Motor neuron (in vitro differentiated cells): Measurements from ENCODE around the gene CCBE1. TPM values are rescaled to one million over a fixed set of nuclear protein-coding genes. Genes with fewer than 3 reads are reported as not detected.

Source experiments
- ATAC-seq, 8 experiments: fragments of 200-7000 bp; cut with Tn5 transposase; replicated peaks in 6 of 8; 2 replicates each; pipeline ENCODE4 v1.8.0; 2021; ENCODE audit warnings: mild to moderate bottlenecking in 8 of 8, moderate library complexity in 8 of 8
- H3K27ac ChIP-seq, 2 donors: fragments of 250-450 bp; sonication (Bioruptor Pico); 2 replicates each; pipeline ENCODE4 v1.9.0; 2021; ENCODE audit warnings: antibody characterized with exemption in 2 of 2, mild to moderate bottlenecking in 2 of 2, moderate library complexity in 1 of 2
- H3K4me1 ChIP-seq, 2 donors: fragments of 250-450 bp; sonication (Bioruptor Pico); replicated peaks in 1 of 2; 2 replicates each; pipeline ENCODE4 v1.6.1; 2021; ENCODE audit warnings: antibody characterized with exemption in 2 of 2, mild to moderate bottlenecking in 2 of 2, moderate library complexity in 1 of 2
- H3K4me3 ChIP-seq, 5 donors: fragments of 250-450 bp; sonication (Bioruptor Pico); 2 replicates each; pipeline ENCODE4 v1.9.0; 2021; ENCODE audit warnings: antibody characterized with exemption in 5 of 5, mild to moderate bottlenecking in 5 of 5, moderate library complexity in 4 of 5
- WGBS, 10 experiments: fragments of 450-650 bp; shearing (Covaris generic); methylation state at CpG; one replicate each; pipeline ENCODE4 v1.0.0; 2022; 5-methylcytosine and 5-hydroxymethylcytosine counted together
- in situ Hi-C, 9 experiments: fragments of 400-800 bp; cut with MboI; loops; one replicate each; pipeline ENCODE4 v1.15.0; 2021; ENCODE audit warnings: low sequenced_read_pairs in 9 of 9, low pct_unique_long_range_greater_than_20kb in 2 of 9; ENCODE audit not compliant: unreplicated experiment in 9 of 9
- total RNA-seq, 8 experiments: library from RNA; unstranded; fragments of 300-600 nt; gene quantifications; 2 replicates each; pipeline versions ENCODE4 v1.2.3 to v1.2.4, GENCODE V29; 2022

Gene CCBE1
- total RNA-seq, 8 experiments from 2014 or later: 0.04 to 5.5 (median 1.1) TPM

GRCh38 chr18:59414111-59414653 is 283.0 kb downstream of the CCBE1 start:
- no peak for ATAC-seq

GRCh38 chr18:59402432-59403090 is 294.7 kb downstream of the CCBE1 start:
- Histone ChIP-seq H3K27ac (no peak overlapping the region), H3K4me3 (no peak overlapping the region), H3K4me1 (no peaks in the 10 kb centered on the region)
- ATAC-seq: peak; percentile 96 to 100 (median 100)
- in situ Hi-C loops: no loop called here
- WGBS, 10 experiments: 0 to 93% (median 33%) methylated on average over 2 to 8 of the region's 13 CpGs; no CpG with 5 or more reads in 2 of the 10 experiments

More at GRCh38 chr18:59414111-59414653, 283.0 kb downstream of the CCBE1 start:
- no peaks in the 10 kb centered on the region for H3K4me1 ChIP-seq
- H3K27ac ChIP-seq: no peak overlapping the region
- WGBS, 10 experiments: 47 to 100% (median 85%) methylated on average over 1 to 8 of the region's 8 CpGs
- in situ Hi-C loops: no loop called here
- H3K4me3 ChIP-seq: no peak overlapping the region

GRCh38 chr18:59400407-59400806 is 296.8 kb downstream of the CCBE1 start:
- in situ Hi-C loops: no loop called here
- 50 to 100% (median 88%) methylated on average over 1 to 6 of the region's 6 CpGs; no CpG with 5 or more reads in 2 of the 10 experiments for WGBS, 10 experiments
- no peak for ATAC-seq
- Histone ChIP-seq H3K27ac (no peak overlapping the region), H3K4me1 (no peaks in the 10 kb centered on the region), H3K4me3 (no peak overlapping the region)

- Histone ChIP-seq H3K27ac (no peak overlapping the region), H3K4me1 (peaks cover 0 to 3% of the 10 kb centered on the region in 2 donors), H3K4me3 (no peak overlapping the region)
- ATAC-seq: no peak
- 33 to 90% (median 75%) methylated on average over 1 to 8 of the region's 10 CpGs for WGBS, 10 experiments
- in situ Hi-C loops: loop anchor here in 2 of 9 experiments (10.0 to 25.0 kb wide), 2 partner anchors 81 to 608 kb away; partner anchors contain the start of gene CPLX4 (in 1 of the 2)
Measured at GRCh38 chr18:59395226-59396175, 301.7 kb downstream of the CCBE1 start.

GRCh38 chr18:59393381-59393780 is 303.8 kb downstream of the CCBE1 start:
- 67 to 100% (median 90%) methylated on average over 1 to 3 of the region's 3 CpGs for WGBS, 10 experiments
- H3K27ac ChIP-seq: no peak overlapping the region
- ATAC-seq: no peak
- peaks cover 5 to 16% of the 10 kb centered on the region in 2 donors for H3K4me1 ChIP-seq
- in situ Hi-C loops: loop anchor here in 2 of 9 experiments (10.0 to 25.0 kb wide), 2 partner anchors 79 to 606 kb away; partner anchors contain the start of gene CPLX4 (in 1 of the 2)
- H3K4me3 ChIP-seq: no peak overlapping the region

GRCh38 chr18:59388817-59389216 is 308.4 kb downstream of the CCBE1 start:
- H3K27ac ChIP-seq: no peak overlapping the region

GRCh38 chr18:59387687-59388565 is 309.3 kb downstream of the CCBE1 start:
- peaks cover 24 to 36% of the 10 kb centered on the region in 2 donors for H3K4me1 ChIP-seq
- WGBS, 10 experiments: 17 to 85% (median 62%) methylated on average over 1 to 11 of the region's 11 CpGs

More at GRCh38 chr18:59388817-59389216, 308.4 kb downstream of the CCBE1 start:
- in situ Hi-C loops: loop anchor here in 1 of 9 experiments (25.0 kb wide), 1 partner anchor 602 kb away; no protein-coding TSS in a partner anchor
- no peak for ATAC-seq
- H3K4me3 ChIP-seq: no peak overlapping the region
- 66 to 100% (median 90%) methylated on average over 2 to 4 of the region's 4 CpGs for WGBS, 10 experiments
- peaks cover 24 to 31% of the 10 kb centered on the region in 2 donors for H3K4me1 ChIP-seq

GRCh38 chr18:59386909-59387686 is 310.1 kb downstream of the CCBE1 start:
- Histone ChIP-seq H3K27ac (no peak overlapping the region), H3K4me3 (no peak overlapping the region), H3K4me1 (peaks cover 26 to 39% of the 10 kb centered on the region in 2 donors)
- 32 to 82% (median 57%) methylated on average over 4 to 8 of the region's 8 CpGs; no CpG with 5 or more reads in 1 of the 10 experiments for WGBS, 10 experiments
- in situ Hi-C loops: loop anchor here in 1 of 9 experiments (25.0 kb wide), 1 partner anchor 600 kb away; no protein-coding TSS in a partner anchor
- ATAC-seq: peak in 5 of 8 experiments; percentile 22 to 50 (median 38)

More at GRCh38 chr18:59387687-59388565, 309.3 kb downstream of the CCBE1 start:
- Histone ChIP-seq H3K27ac (no peak overlapping the region), H3K4me3 (no peak overlapping the region)
- in situ Hi-C loops: loop anchor here in 1 of 9 experiments (25.0 kb wide), 1 partner anchor 601 kb away; no protein-coding TSS in a partner anchor
- peak in 6 of 8 experiments; percentile 60 to 95 (median 67) for ATAC-seq

GRCh38 chr18:59385191-59385590 is 312.0 kb downstream of the CCBE1 start:
- ATAC-seq: no peak
- Histone ChIP-seq H3K4me3 (no peak overlapping the region), H3K27ac (no peak overlapping the region), H3K4me1 (peaks cover 29 to 46% of the 10 kb centered on the region in 2 donors)
- in situ Hi-C loops: loop anchor here in 1 of 9 experiments (25.0 kb wide), 1 partner anchor 598 kb away; no protein-coding TSS in a partner anchor
- 63 to 100% (median 86%) methylated on average over 1 to 4 of the region's 4 CpGs; no CpG with 5 or more reads in 1 of the 10 experiments for WGBS, 10 experiments

- peaks cover 29 to 38% of the 10 kb centered on the region in 2 donors for H3K4me1 ChIP-seq
- 10 to 94% (median 82%) methylated on average over 2 to 3 of the region's 6 CpGs; no CpG with 5 or more reads in 6 of the 10 experiments for WGBS, 10 experiments
- in situ Hi-C loops: loop anchor here in 1 of 9 experiments (25.0 kb wide), 1 partner anchor 597 kb away; no protein-coding TSS in a partner anchor
- no peak overlapping the region for H3K4me3 ChIP-seq
- peak in 1 of 8 experiments; percentile 10 for ATAC-seq
- no peak overlapping the region for H3K27ac ChIP-seq
Measured at GRCh38 chr18:59383851-59384250, 313.4 kb downstream of the CCBE1 start.

GRCh38 chr18:59382383-59382782 is 314.8 kb downstream of the CCBE1 start:
- no peak for ATAC-seq
- peaks cover 14 to 33% of the 10 kb centered on the region in 2 donors for H3K4me1 ChIP-seq
- in situ Hi-C loops: loop anchor here in 1 of 9 experiments (25.0 kb wide), 1 partner anchor 595 kb away; no protein-coding TSS in a partner anchor

More at GRCh38 chr18:59382383-59382782, 314.8 kb downstream of the CCBE1 start:
- WGBS, 10 experiments: 76 to 96% (median 91%) methylated on average over 1 to 7 of the region's 7 CpGs
- Histone ChIP-seq H3K27ac (peak overlapping the region; percentile 17 to 38), H3K4me3 (no peak overlapping the region)
